Mammary epithelial cell (primary cell): ENCODE results near the gene MOGAT3.

ENCODE experiments used
- CTCF ChIP-seq, 2 donors: IDR thresholded peaks in 1 of 2; conservative IDR thresholded peaks in 1 of 2; 2 replicates each; pipeline ENCODE4 v1.5.1; 2011 to 2012; ENCODE audit warnings: inconsistent platforms in 2 of 2, low read length in 2 of 2, mild to moderate bottlenecking in 2 of 2, control low read depth in 1 of 2, low read depth in 1 of 2; ENCODE audit not compliant: insufficient read depth in 1 of 2; ENCODE audit errors: extremely low read depth in 1 of 2
- EZH2 ChIP-seq: IDR thresholded peaks from 2 replicates; pipeline ENCODE4 v1.6.1; 2012; ENCODE audit warnings: low read length, inconsistent platforms, borderline replicate concordance

- TF ChIP-seq EZH2 (peak; percentile 27), CTCF (conservative IDR thresholded peaks at IDR 0.05 in 1 of 2, IDR thresholded peaks at IDR 0.05 in 1 of 2; ENCODE audit: extremely low read depth in 1 of 2, insufficient read depth in 1 of 2, low read depth in 1 of 2, low read length in 2 of 2) (peak; percentile 85 to 97)
Measured at GRCh38 chr7:101169838-101170551, 30.8 kb downstream of the MOGAT3 start.
